Astrocyte (in vitro differentiated cells and primary cell): ENCODE data around the gene CNTNAP2.

Experiments
- EZH2 ChIP-seq: IDR thresholded peaks from 2 replicates; pipeline ENCODE4 v1.6.1; 2012; ENCODE audit warnings: mild to moderate bottlenecking, low read length, inconsistent platforms; ENCODE audit not compliant: insufficient read depth
- TF ChIP-seq, protein P1 (sequence below): IDR thresholded peaks from 2 replicates; pipeline ENCODE4 v1.5.1; 2011; ENCODE audit warnings: low read depth, mild to moderate bottlenecking, inconsistent platforms, low read length, moderate library complexity; ENCODE audit not compliant: insufficient read depth

DNA sequence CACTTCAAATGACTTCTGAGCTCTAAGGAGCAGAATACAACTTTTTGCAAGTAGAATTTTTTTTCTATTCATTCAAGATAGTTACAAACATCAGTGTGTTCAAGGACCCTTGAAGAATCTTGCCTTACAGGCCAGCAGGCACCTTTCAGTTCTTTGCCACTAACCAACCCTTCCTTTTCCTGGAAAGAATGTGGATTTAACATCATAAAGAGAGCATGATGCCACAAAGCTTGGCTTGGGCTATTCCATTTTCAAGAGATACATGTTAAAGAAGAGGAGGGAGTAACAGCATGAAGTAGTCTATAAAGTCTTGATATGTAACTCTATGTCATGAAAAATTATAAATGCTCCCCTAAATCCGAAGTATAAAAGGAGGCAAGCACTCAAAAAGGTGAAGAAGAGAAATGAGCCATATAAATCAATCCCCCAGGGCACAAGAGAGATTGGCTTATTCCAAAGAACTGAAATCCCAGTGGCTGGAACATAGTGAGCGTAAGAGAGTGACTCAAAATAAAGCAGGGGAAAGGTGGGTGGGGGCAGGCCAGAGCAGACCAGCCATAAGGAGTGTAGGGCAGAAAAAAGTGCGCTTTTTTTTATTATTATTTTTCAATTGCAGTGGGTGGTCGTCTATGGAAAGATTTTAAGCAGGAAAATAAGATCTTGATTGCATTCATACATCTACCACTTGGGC, 1448.3 kb downstream of the CNTNAP2 start:
- TF ChIP-seq EZH2 = no peak
- TF ChIP-seq, protein P1, sequence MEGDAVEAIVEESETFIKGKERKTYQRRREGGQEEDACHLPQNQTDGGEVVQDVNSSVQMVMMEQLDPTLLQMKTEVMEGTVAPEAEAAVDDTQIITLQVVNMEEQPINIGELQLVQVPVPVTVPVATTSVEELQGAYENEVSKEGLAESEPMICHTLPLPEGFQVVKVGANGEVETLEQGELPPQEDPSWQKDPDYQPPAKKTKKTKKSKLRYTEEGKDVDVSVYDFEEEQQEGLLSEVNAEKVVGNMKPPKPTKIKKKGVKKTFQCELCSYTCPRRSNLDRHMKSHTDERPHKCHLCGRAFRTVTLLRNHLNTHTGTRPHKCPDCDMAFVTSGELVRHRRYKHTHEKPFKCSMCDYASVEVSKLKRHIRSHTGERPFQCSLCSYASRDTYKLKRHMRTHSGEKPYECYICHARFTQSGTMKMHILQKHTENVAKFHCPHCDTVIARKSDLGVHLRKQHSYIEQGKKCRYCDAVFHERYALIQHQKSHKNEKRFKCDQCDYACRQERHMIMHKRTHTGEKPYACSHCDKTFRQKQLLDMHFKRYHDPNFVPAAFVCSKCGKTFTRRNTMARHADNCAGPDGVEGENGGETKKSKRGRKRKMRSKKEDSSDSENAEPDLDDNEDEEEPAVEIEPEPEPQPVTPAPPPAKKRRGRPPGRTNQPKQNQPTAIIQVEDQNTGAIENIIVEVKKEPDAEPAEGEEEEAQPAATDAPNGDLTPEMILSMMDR = no peak
